IMR-90 (cell line): ENCODE data around the gene PATL2. TPM values are rescaled to one million over a fixed set of nuclear protein-coding genes. Genes with fewer than 3 reads are reported as not detected.

Experiments used
- microRNA-seq, 2 experiments: library from miRNA; stranded (forward) in 1 of 2; unstranded in 1 of 2; fragments of 10-50 nt in 1 of 2; fragments of <30 nt in 1 of 2; gene quantifications in 1 of 2; microRNA quantifications in 1 of 2; one replicate each; pipeline versions ENCODE3 to v1.1.0; 2013 to 2020; ENCODE audit not compliant: insufficient read depth in 1 of 2, insufficient read length in 1 of 2, unreplicated experiment in 1 of 2
- polyA plus RNA-seq, 3 experiments: library from polyadenylated mRNA; depleted of rRNA; stranded (reverse); fragments of >200 nt; gene quantifications; 2 replicates each; pipeline ENCODE4 v1.2.3, GENCODE V29; 2012; ENCODE audit warnings: low replicate concordance in 1 of 3
- small RNA-seq, 5 experiments: library from RNA; depleted of rRNA; stranded (forward); fragments of <200 nt; gene quantifications; one replicate each; pipeline ENCODE3, GENCODE V24; 2012
- total RNA-seq: library from RNA; depleted of rRNA; stranded (reverse); fragments of >200 nt; gene quantifications from 2 replicates; pipeline ENCODE4 v1.2.3, GENCODE V29; 2012; rRNA removed

The PATL2 gene
- total and polyA plus RNA-seq, 2 of the 4 experiments (the other 2 are of a cell fraction) = 0.10 TPM; not detected in 1

Small RNA genes within 50 kb of the gene (microRNA-seq; reads per million reads assigned to microRNA genes)
- gene RF00019 (ENCODE audit: insufficient read depth, insufficient read length) = not detected

Small RNA genes within 50 kb of the gene (small RNA-seq; reads per million reads assigned to genes)
- 0 reads per million in 5 experiments for gene RF00019

Other genes starting within 250 kb of the PATL2 start
- 51.6 and 57.2 TPM in 2 replicates for gene EIF3J, start 174.2 kb downstream of the PATL2 start, total RNA-seq
- gene EIF3J, start 174.2 kb downstream of the PATL2 start, polyA plus RNA-seq (2012; rRNA removed) = 43.7 and 59.9 TPM in 2 replicates
- 32.6 and 33.1 TPM in 2 replicates for gene SPG11, start 47.7 kb downstream of the PATL2 start, total RNA-seq
- gene SPG11, start 47.7 kb downstream of the PATL2 start, polyA plus RNA-seq (2012; rRNA removed) = 27.6 and 30.8 TPM in 2 replicates
- 716 and 895 TPM in 2 replicates for gene B2M, start 194 bp upstream of the PATL2 start, total RNA-seq
- 2,100 and 3,394 TPM in 2 replicates for gene B2M, start 194 bp upstream of the PATL2 start, polyA plus RNA-seq (2012; rRNA removed)
- gene TRIM69, start 25.2 kb upstream of the PATL2 start, total RNA-seq = 7.7 and 8.1 TPM in 2 replicates
- 4.5 and 5.3 TPM in 2 replicates for gene TRIM69, start 25.2 kb upstream of the PATL2 start, polyA plus RNA-seq (2012; rRNA removed)
- not detected in 2 replicates for gene TERB2, start 245.4 kb upstream of the PATL2 start, total RNA-seq
- not detected in 2 replicates for gene TERB2, start 245.4 kb upstream of the PATL2 start, polyA plus RNA-seq (2012; rRNA removed)